Epidermal melanocyte (primary cell): ENCODE data around the gene MORC1.
"Not testable (repeated sequence)": the region's sequence is repeated elsewhere in the genome, so short reads cannot be mapped to it uniquely, and the experiment has no call there.

Experiments used
- DNase-seq: peaks from one replicate; pipeline ENCODE4 v3.0.0; 2011; ENCODE audit warnings: low spot score; ENCODE audit not compliant: insufficient read length

MORC1 gene

DNA sequence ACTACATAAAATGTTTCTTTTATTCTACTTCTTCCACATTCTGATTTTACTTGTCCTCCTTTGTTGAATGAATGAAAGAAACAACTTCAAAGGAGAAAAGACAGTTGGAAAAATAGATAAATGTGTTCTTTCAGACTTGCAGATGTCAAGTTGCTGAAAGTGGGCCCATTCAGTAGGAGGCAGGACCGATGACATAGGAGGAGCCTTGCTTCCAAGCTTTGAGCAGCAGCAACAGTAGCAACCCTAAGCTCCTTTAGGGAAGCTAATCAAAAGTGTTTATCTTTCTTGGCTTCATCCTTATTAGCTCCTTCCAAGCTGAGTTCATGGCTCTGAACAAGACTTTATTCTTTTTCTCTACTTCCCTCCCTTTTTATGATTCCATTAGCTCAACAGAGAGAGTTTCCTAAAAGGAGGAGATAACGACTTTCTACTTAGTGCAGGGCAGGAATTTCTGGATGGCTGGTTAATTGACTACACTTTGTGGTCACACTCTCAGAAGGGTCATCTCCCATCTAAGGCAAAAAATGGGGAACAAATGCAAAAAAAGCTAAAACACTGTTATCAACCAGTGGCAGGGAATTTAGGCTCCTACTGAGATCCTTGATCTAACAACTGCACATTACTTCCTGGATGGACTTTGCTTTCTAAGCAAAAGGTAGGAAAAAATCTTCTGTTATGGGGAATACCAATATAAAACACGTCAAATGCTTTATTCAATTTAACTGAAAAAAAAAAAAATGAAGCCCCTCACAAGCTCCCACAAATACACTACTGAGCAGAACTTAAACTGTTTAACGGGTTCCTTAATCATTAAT, 4.8 kb downstream of the MORC1 start:
- no peak for DNase-seq

DNA sequence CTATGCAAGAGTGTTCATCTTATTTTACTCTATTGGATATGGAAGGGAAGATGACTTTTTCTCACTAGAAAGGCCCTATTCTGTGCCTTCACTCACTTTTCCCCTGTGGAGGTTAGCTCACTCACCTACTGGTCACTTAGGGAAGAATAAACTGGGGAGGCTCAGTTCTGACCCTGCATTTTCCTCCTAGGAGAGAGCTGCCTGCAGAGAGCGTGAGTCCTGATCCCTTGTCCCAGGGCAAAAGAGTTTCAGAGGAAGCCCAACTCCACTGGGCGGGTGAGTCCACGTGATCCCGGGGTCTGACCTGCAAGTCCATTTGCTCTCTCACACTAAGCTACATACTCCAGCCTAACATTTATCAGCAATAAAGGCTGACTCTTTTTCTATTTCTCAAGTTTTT, 8.4 kb downstream of the MORC1 start:
- DNase-seq: no peak

DNA sequence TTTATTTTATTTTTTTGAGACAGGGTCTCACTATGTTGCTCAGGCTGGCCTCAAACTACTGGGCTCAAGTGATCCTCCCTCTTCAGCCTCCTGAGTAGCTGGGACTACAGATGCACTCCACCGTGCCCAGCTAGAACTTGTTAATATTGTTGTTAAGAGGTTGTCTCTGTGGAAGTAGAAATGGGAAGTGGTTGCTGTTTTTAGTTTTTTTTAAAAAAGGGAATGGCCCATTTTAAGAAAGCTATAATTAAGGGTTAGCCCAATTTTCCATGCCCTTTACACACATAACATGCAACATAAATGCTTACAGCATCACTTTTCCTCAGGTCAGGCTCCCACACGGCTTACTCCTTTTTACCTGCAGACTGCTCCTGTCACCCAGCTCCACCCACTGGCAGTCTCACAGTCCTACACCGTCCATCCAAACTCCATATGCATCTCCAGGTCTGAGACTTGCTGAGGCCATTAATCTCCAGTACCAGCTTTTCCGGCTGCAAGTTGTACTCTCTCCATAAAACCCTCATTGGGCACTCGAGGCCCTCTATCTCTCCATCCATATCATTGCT, 19.8 kb downstream of the MORC1 start:
- DNase-seq: no peak

DNA sequence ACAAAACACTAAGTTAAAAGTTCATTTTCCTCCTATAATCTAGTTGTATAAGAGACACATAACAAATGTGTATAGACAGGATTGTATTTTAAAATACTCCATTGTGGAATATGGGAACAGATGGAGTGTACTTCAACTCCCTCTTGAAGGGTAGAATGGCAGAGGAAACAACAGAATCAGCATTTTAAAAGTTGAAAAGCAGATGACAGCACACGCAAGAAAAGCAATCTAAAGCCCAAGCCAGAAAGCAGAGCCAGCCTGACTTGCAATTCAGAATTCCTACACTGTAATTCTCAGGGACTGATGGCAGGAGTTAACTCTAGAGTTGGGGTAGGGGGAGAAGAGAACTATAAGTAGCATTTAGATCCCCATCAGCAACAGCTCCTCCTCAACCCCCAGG, 22.8 kb downstream of the MORC1 start:
- DNase-seq: no peak

GRCh38 chr3:109093561-109093960, 24.4 kb downstream of the MORC1 start:
- DNase-seq: no peak

DNA sequence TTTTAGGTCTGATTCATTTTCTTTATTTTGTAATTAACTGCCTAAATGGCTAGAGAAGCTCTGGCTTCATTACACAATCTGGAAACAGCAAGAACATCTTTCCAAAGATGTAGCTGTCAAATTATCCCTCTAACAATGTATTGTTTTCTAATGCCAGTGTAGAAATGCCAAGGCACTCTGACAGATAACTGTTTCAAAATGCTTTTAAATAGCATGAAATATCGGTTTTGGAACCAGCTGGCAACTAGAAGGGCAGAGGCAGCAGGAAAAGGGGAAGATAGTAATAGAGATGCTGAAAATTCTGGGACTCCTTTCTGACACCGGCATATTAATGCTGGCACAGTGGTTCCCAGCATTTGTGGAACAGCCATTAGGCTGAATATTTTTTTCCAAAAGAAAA, 26.1 kb downstream of the MORC1 start:
- DNase-seq: no peak

- DNase-seq: no peak
Observed at GRCh38 chr3:109089265-109089664, 28.7 kb downstream of the MORC1 start.

- no peak for DNase-seq
Observed at GRCh38 chr3:109081746-109082510, 36.0 kb downstream of the MORC1 start.

DNA sequence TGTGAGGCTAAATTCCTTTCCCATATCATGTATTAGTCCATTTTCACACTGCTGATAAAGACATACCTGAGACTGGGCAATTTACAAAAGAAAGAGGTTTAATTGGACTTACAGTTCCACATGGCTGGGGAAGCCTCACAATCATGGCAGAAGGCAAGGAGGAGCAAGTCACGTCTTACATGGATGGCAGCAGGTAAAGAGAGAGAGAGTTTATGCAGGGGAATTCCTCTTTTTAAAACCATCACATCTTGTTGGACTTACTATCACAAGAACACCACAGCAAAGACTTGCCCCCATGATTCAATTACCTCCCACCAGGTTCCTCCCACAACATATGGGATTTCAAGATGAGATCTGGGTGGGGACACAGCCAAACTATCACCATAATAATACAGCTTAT, 37.8 kb downstream of the MORC1 start:
- DNase-seq: not testable (repeated sequence)

GRCh38 chr3:109073116-109073515, 44.8 kb downstream of the MORC1 start:
- DNase-seq: no peak

DNA sequence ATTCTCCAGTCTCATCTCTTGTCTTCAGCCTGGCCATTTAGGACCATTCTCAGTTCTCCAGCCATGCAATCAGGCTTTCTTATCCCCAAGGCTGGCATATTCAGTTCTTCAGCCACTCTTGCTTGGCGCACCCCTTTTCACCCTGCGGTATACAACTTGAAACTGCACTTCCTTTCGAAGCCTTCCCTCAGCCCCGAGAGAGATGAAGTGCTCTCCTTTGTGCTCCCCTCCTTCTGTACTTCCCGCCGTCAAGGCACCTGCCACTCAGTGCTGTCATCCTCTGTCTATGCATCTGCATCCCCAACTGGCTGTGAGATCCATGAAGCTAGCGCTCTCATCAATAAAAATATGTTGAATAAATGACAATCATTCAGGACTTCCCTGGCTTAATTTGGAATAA, 45.7 kb downstream of the MORC1 start:
- DNase-seq: no peak

DNA sequence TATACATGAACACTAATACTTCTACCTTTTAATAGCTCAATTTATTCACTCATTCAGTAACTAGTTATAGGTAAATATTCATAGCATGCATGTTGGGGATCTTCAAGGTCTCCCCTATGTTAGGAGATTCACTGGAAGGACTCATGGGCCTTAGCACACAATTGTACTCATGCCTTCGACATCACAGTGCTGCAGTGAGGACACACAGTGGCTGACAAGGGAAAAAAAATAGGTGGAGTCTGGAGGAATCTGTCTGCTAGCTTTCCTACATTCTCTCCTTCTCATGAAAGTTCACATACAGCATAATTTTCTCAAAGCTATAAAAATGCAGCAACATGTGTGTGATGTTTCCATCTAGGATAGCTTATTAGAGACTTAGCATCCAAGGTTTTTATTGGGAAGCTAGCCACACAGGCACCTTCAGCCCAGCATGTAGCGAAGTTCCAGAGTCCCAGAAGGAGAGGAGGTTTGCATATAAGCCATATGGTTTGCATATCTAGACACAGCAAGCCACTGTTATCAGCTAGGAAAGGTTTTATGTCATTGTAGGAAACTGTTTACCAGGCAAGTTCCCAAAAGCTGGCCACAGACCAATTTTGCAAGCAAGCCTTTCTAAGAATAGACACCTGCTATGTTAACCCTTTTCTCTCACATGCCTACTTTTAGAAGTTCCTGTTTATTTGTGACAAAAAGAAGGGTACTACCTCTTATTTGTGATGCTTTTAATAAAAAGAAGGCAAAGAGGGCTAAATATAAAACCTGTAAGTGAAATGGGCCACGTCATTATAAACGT, 46.4 kb downstream of the MORC1 start:
- DNase-seq: no peak

- no peak for DNase-seq
Observed at GRCh38 chr3:109070211-109070610, 47.7 kb downstream of the MORC1 start.

GRCh38 chr3:109066864-109067263, 51.1 kb downstream of the MORC1 start:
- DNase-seq: no peak

GRCh38 chr3:109059264-109059663, 58.7 kb downstream of the MORC1 start:
- no peak for DNase-seq

DNA sequence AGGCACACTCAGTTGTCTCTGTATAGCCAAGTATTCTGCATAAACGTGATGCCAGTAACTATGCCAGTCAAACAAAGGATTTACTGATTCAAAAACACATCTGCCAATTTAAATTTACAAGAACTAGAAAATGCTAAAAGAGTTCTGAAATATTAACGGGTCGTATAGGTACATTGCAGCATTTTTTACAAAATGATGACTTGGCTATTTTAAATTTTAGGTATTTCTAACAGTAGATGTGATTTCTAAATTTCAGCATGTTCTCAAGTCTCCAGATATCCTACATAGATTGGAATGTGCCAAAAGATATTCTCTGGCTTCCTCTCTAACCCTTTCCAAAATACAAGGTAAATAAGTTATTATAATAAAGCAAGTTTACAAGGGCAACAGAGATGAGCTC, 60.3 kb downstream of the MORC1 start:
- DNase-seq: no peak

GRCh38 chr3:109057056-109057455, 60.9 kb downstream of the MORC1 start:
- no peak for DNase-seq

- DNase-seq: no peak
Observed at GRCh38 chr3:109050591-109051167, 67.3 kb downstream of the MORC1 start.

- no peak for DNase-seq
Observed at GRCh38 chr3:109047366-109047765, 70.6 kb downstream of the MORC1 start.

DNA sequence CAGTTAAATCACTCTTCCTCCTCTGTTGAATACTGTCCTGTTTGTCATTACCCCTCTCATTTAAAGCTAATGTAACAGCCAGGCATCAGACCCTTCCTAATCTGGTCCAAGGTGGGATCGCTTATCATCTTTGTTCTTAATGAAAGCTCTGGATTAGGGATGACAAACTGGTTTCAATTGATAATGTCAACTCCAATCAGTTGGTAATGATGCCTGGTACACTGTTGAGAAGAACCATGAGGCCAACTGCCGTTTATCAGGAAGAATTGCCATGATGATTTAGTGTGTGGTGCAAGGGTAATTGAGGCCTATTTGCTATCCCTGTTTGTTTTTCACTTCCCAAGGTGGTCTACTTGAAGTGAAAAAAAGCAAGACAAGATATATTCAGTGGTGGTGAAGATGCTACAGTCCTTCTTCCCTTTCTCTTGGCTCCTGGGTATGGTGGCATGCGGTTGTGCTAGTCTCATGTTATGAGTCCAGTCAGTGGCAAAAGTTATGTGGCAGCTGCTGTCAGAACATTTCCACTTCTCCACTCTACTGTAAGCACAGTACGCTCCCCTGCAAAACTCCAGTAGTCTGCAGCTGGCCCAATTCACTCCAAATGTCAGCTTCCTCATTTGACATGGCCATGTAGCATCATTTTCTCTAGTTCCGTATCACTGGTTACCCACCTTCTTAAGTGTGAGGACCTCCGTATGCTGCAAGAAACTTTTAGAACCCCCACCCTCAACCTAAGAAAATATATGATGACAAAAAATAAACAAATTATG, 72.5 kb downstream of the MORC1 start:
- DNase-seq: no peak

- no peak for DNase-seq
Observed at GRCh38 chr3:109035082-109035481, 82.9 kb downstream of the MORC1 start.
